Measurements from ENCODE around the gene GPBP1. TPM values are rescaled to one million over a fixed set of nuclear protein-coding genes. Genes with fewer than 3 reads are reported as not detected.

Gene GPBP1
- total and polyA plus RNA-seq, 2 experiments from 2014 or later: 105 to 109 TPM

DNA sequence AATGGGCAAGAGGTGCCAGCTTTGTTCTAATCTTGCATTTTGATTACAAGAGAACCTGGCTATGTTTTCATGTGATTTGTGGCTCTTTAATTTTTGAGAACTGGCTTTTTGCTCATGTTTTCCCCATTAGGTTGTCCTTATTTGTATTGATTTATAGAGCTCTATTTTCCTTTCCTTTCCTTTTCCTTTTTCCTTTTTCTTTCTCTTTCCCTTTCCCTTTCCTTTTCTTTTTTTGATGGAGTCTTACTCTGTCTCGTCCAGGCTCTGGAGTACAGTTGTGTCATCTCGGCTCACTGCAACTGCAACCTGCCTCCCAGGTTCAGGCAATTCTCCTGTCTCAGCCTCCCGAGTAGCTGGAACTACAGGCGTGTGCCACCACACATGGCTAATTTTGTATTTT lies 55.5 kb downstream of the GPBP1 start (continued):
- TF ChIP-seq, protein P1, sequence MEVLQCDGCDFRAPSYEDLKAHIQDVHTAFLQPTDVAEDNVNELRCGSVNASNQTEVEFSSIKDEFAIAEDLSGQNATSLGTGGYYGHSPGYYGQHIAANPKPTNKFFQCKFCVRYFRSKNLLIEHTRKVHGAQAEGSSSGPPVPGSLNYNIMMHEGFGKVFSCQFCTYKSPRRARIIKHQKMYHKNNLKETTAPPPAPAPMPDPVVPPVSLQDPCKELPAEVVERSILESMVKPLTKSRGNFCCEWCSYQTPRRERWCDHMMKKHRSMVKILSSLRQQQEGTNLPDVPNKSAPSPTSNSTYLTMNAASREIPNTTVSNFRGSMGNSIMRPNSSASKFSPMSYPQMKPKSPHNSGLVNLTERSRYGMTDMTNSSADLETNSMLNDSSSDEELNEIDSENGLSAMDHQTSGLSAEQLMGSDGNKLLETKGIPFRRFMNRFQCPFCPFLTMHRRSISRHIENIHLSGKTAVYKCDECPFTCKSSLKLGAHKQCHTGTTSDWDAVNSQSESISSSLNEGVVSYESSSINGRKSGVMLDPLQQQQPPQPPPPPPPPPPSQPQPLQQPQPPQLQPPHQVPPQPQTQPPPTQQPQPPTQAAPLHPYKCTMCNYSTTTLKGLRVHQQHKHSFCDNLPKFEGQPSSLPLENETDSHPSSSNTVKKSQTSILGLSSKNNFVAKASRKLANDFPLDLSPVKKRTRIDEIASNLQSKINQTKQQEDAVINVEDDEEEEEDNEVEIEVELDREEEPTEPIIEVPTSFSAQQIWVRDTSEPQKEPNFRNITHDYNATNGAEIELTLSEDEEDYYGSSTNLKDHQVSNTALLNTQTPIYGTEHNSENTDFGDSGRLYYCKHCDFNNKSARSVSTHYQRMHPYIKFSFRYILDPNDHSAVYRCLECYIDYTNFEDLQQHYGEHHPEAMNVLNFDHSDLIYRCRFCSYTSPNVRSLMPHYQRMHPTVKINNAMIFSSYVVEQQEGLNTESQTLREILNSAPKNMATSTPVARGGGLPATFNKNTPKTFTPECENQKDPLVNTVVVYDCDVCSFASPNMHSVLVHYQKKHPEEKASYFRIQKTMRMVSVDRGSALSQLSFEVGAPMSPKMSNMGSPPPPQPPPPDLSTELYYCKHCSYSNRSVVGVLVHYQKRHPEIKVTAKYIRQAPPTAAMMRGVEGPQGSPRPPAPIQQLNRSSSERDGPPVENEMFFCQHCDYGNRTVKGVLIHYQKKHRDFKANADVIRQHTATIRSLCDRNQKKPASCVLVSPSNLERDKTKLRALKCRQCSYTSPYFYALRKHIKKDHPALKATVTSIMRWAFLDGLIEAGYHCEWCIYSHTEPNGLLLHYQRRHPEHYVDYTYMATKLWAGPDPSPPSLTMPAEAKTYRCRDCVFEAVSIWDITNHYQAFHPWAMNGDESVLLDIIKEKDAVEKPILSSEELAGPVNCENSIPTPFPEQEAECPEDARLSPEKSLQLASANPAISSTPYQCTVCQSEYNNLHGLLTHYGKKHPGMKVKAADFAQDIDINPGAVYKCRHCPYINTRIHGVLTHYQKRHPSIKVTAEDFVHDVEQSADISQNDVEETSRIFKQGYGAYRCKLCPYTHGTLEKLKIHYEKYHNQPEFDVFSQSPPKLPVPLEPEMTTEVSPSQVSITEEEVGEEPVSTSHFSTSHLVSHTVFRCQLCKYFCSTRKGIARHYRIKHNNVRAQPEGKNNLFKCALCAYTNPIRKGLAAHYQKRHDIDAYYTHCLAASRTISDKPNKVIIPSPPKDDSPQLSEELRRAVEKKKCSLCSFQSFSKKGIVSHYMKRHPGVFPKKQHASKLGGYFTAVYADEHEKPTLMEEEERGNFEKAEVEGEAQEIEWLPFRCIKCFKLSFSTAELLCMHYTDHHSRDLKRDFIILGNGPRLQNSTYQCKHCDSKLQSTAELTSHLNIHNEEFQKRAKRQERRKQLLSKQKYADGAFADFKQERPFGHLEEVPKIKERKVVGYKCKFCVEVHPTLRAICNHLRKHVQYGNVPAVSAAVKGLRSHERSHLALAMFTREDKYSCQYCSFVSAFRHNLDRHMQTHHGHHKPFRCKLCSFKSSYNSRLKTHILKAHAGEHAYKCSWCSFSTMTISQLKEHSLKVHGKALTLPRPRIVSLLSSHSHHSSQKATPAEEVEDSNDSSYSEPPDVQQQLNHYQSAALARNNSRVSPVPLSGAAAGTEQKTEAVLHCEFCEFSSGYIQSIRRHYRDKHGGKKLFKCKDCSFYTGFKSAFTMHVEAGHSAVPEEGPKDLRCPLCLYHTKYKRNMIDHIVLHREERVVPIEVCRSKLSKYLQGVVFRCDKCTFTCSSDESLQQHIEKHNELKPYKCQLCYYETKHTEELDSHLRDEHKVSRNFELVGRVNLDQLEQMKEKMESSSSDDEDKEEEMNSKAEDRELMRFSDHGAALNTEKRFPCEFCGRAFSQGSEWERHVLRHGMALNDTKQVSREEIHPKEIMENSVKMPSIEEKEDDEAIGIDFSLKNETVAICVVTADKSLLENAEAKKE (CRISPR knock-in tag; IDR thresholded peaks at IDR 0.05): no peak
- TF ChIP-seq, protein P2, sequence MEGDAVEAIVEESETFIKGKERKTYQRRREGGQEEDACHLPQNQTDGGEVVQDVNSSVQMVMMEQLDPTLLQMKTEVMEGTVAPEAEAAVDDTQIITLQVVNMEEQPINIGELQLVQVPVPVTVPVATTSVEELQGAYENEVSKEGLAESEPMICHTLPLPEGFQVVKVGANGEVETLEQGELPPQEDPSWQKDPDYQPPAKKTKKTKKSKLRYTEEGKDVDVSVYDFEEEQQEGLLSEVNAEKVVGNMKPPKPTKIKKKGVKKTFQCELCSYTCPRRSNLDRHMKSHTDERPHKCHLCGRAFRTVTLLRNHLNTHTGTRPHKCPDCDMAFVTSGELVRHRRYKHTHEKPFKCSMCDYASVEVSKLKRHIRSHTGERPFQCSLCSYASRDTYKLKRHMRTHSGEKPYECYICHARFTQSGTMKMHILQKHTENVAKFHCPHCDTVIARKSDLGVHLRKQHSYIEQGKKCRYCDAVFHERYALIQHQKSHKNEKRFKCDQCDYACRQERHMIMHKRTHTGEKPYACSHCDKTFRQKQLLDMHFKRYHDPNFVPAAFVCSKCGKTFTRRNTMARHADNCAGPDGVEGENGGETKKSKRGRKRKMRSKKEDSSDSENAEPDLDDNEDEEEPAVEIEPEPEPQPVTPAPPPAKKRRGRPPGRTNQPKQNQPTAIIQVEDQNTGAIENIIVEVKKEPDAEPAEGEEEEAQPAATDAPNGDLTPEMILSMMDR (conservative IDR thresholded peaks at IDR 0.05; ENCODE audit: low read depth in 2 of 2): no peak
- no peak for TF ChIP-seq ZNF331 (CRISPR knock-in tag; IDR thresholded peaks at IDR 0.05; ENCODE audit: low read depth)
- TF ChIP-seq, protein P3, sequence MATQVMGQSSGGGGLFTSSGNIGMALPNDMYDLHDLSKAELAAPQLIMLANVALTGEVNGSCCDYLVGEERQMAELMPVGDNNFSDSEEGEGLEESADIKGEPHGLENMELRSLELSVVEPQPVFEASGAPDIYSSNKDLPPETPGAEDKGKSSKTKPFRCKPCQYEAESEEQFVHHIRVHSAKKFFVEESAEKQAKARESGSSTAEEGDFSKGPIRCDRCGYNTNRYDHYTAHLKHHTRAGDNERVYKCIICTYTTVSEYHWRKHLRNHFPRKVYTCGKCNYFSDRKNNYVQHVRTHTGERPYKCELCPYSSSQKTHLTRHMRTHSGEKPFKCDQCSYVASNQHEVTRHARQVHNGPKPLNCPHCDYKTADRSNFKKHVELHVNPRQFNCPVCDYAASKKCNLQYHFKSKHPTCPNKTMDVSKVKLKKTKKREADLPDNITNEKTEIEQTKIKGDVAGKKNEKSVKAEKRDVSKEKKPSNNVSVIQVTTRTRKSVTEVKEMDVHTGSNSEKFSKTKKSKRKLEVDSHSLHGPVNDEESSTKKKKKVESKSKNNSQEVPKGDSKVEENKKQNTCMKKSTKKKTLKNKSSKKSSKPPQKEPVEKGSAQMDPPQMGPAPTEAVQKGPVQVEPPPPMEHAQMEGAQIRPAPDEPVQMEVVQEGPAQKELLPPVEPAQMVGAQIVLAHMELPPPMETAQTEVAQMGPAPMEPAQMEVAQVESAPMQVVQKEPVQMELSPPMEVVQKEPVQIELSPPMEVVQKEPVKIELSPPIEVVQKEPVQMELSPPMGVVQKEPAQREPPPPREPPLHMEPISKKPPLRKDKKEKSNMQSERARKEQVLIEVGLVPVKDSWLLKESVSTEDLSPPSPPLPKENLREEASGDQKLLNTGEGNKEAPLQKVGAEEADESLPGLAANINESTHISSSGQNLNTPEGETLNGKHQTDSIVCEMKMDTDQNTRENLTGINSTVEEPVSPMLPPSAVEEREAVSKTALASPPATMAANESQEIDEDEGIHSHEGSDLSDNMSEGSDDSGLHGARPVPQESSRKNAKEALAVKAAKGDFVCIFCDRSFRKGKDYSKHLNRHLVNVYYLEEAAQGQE (IDR thresholded peaks at IDR 0.05; ENCODE audit: unreplicated experiment): no peak
- no peak for TF ChIP-seq POLR2AphosphoS5 (IDR thresholded peaks at IDR 0.05; ENCODE audit: low read depth)
- TF ChIP-seq STAT1 (IDR thresholded peaks at IDR 0.05; ENCODE audit: unreplicated experiment): no peak
- TF ChIP-seq, protein P4, sequence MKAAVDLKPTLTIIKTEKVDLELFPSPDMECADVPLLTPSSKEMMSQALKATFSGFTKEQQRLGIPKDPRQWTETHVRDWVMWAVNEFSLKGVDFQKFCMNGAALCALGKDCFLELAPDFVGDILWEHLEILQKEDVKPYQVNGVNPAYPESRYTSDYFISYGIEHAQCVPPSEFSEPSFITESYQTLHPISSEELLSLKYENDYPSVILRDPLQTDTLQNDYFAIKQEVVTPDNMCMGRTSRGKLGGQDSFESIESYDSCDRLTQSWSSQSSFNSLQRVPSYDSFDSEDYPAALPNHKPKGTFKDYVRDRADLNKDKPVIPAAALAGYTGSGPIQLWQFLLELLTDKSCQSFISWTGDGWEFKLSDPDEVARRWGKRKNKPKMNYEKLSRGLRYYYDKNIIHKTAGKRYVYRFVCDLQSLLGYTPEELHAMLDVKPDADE (IDR thresholded peaks at IDR 0.05): no peak

Data from GM23338 (cell line).